HFF-Myc (cell line): Measurements from ENCODE around the gene NTPCR.

ENCODE experiments used
- DNase-seq: peaks from one replicate; pipeline ENCODE4 v3.0.0-alpha.2; 2011; ENCODE audit warnings: low read depth; ENCODE audit errors: extremely low read depth
- H3K4me3 ChIP-seq: replicated peaks from 2 replicates; pipeline ENCODE4 v1.5.1; 2011; ENCODE audit warnings: low read depth, mild to moderate bottlenecking, control low read depth, low read length
- CTCF ChIP-seq: IDR thresholded peaks from 2 replicates; pipeline ENCODE4 v1.5.1; 2012; ENCODE audit warnings: mild to moderate bottlenecking, low read depth, low read length, control low read depth; ENCODE audit errors: missing control alignments

The NTPCR gene

GRCh38 chr1:232970508-232970907, 20.1 kb downstream of the NTPCR start:
- DNase-seq: no peak
- no peak overlapping the region for H3K4me3 ChIP-seq
- TF ChIP-seq CTCF: no peak

GRCh38 chr1:232973652-232974611, 23.5 kb downstream of the NTPCR start:
- TF ChIP-seq CTCF: no peak

GRCh38 chr1:232974971-232975370, 24.6 kb downstream of the NTPCR start:
- H3K4me3 ChIP-seq: no peak overlapping the region
- no peak for DNase-seq
- TF ChIP-seq CTCF: no peak

More at GRCh38 chr1:232973652-232974611, 23.5 kb downstream of the NTPCR start:
- DNase-seq: no peak
- no peak overlapping the region for H3K4me3 ChIP-seq

GRCh38 chr1:232978091-232978634, 27.8 kb downstream of the NTPCR start:
- no peak overlapping the region for H3K4me3 ChIP-seq
- TF ChIP-seq CTCF: no peak
- DNase-seq: no peak

GRCh38 chr1:232978815-232979214, 28.4 kb downstream of the NTPCR start:
- DNase-seq: no peak
- no peak overlapping the region for H3K4me3 ChIP-seq
- TF ChIP-seq CTCF: no peak

- TF ChIP-seq CTCF: no peak
- H3K4me3 ChIP-seq: no peak overlapping the region
- DNase-seq: no peak
Observed at GRCh38 chr1:232979558-232979957, 29.1 kb downstream of the NTPCR start.
